Measurements from ENCODE around the gene RPSA.

DNA sequence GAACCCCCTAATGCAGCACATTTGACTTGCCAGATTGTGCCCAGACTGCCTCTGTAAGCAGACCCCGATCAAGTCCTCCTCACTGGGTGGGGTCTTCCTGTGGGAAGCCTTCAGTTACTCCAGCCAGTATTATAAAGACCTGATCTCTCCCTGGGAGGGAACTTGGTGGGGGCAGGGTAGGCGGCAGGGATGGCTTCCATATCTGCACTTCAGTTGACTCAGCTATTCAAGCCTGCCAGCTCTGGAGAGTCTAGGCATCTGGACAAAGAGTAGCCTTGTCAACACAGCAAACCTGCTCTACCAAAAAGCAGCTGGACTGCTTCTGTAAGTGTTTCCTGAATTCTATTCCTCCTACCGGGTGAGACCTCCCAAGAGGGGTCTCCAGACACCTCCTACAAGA lies 44.3 kb upstream of the RPSA start:
- TF ChIP-seq FOXP1 (CRISPR knock-in tag; IDR thresholded peaks at IDR 0.05; ENCODE audit: borderline replicate concordance) (no peak), ZNF416 (CRISPR knock-in tag; IDR thresholded peaks at IDR 0.05) (no peak), CREM (CRISPR knock-in tag; IDR thresholded peaks at IDR 0.05) (no peak), ESRRA (CRISPR knock-in tag; IDR thresholded peaks at IDR 0.05; ENCODE audit: borderline replicate concordance) (no peak), ATF1 (CRISPR knock-in tag; IDR thresholded peaks at IDR 0.05) (no peak), MYBL2 (CRISPR knock-in tag; IDR thresholded peaks at IDR 0.05) (no peak), ZBTB21 (CRISPR knock-in tag; IDR thresholded peaks at IDR 0.05; ENCODE audit: borderline replicate concordance) (no peak)
- TF ChIP-seq, protein P1, sequence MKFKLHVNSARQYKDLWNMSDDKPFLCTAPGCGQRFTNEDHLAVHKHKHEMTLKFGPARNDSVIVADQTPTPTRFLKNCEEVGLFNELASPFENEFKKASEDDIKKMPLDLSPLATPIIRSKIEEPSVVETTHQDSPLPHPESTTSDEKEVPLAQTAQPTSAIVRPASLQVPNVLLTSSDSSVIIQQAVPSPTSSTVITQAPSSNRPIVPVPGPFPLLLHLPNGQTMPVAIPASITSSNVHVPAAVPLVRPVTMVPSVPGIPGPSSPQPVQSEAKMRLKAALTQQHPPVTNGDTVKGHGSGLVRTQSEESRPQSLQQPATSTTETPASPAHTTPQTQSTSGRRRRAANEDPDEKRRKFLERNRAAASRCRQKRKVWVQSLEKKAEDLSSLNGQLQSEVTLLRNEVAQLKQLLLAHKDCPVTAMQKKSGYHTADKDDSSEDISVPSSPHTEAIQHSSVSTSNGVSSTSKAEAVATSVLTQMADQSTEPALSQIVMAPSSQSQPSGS (CRISPR knock-in tag; IDR thresholded peaks at IDR 0.05; ENCODE audit: borderline replicate concordance, low read depth), result no peak
- TF ChIP-seq, protein P2, sequence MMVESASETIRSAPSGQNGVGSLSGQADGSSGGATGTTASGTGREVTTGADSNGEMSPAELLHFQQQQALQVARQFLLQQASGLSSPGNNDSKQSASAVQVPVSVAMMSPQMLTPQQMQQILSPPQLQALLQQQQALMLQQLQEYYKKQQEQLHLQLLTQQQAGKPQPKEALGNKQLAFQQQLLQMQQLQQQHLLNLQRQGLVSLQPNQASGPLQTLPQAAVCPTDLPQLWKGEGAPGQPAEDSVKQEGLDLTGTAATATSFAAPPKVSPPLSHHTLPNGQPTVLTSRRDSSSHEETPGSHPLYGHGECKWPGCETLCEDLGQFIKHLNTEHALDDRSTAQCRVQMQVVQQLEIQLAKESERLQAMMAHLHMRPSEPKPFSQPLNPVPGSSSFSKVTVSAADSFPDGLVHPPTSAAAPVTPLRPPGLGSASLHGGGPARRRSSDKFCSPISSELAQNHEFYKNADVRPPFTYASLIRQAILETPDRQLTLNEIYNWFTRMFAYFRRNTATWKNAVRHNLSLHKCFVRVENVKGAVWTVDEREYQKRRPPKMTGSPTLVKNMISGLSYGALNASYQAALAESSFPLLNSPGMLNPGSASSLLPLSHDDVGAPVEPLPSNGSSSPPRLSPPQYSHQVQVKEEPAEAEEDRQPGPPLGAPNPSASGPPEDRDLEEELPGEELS (CRISPR knock-in tag; IDR thresholded peaks at IDR 0.05), result no peak
- TF ChIP-seq, protein P3, sequence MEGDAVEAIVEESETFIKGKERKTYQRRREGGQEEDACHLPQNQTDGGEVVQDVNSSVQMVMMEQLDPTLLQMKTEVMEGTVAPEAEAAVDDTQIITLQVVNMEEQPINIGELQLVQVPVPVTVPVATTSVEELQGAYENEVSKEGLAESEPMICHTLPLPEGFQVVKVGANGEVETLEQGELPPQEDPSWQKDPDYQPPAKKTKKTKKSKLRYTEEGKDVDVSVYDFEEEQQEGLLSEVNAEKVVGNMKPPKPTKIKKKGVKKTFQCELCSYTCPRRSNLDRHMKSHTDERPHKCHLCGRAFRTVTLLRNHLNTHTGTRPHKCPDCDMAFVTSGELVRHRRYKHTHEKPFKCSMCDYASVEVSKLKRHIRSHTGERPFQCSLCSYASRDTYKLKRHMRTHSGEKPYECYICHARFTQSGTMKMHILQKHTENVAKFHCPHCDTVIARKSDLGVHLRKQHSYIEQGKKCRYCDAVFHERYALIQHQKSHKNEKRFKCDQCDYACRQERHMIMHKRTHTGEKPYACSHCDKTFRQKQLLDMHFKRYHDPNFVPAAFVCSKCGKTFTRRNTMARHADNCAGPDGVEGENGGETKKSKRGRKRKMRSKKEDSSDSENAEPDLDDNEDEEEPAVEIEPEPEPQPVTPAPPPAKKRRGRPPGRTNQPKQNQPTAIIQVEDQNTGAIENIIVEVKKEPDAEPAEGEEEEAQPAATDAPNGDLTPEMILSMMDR (IDR thresholded peaks at IDR 0.05), result no peak

All from WTC11 (cell line).